GM19455 (cell line): ENCODE measurements around the gene EEF2.
"Not testable (repeated sequence)": the region's sequence is repeated elsewhere in the genome, so short reads cannot be mapped to it uniquely, and the experiment has no call there.

Experiments used
- ATAC-seq: cut with Tn5 transposase; IDR thresholded peaks from one replicate; pipeline ENCODE4 v1.9.1; 2021; ENCODE audit not compliant: unreplicated experiment

The EEF2 gene

GRCh38 chr19:4015705-4016402, 30.6 kb upstream of the EEF2 start:
- ATAC-seq: no peak

DNA sequence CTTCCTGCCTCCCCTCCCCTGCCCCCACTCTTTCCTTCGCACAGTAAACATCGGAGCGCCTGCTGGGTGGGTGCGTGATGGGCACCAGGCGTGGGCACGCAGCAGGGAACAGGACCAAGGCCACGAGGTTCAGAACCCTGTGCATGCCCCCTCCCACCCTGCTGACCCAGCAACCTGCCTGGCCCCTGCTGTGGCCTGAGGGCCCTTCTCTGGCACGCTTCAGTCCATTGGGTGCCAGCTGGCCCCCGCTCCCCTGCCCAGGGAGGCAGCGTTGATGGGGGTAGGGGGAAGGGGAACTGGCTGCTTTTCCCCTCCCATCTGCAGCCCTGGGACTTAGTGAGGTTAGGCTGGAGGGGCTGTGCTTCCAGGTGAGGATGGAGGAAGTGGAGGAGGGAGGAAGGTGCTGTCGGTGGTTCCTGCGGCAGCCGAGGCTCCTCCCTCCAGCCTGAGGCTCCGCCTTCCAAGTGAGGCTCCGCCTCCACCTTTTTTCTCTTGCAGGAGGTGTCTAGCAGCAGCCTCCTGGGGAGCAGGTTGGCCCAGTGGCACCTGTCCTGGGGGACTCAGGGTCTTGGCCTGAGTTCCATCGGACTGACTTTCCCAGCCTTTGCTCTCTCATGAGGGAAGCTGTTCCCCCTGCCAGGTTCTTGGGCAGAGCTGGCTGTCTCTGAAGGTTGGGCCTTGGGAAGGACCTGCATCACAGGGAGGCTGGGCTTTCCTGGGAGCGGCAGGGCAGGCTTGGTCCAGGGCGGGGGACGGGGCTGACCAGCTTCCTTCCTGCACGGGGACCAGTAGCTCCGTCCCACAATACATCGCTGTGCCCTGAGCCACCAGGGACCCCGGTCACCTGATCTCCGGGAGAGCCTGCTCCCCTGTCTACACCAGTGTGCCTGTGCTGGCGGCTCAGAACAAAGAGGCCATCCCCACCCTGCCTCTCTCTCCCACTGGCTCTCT, 29.6 kb upstream of the EEF2 start:
- no peak for ATAC-seq

GRCh38 chr19:4013886-4014540, 28.8 kb upstream of the EEF2 start:
- ATAC-seq: no peak

DNA sequence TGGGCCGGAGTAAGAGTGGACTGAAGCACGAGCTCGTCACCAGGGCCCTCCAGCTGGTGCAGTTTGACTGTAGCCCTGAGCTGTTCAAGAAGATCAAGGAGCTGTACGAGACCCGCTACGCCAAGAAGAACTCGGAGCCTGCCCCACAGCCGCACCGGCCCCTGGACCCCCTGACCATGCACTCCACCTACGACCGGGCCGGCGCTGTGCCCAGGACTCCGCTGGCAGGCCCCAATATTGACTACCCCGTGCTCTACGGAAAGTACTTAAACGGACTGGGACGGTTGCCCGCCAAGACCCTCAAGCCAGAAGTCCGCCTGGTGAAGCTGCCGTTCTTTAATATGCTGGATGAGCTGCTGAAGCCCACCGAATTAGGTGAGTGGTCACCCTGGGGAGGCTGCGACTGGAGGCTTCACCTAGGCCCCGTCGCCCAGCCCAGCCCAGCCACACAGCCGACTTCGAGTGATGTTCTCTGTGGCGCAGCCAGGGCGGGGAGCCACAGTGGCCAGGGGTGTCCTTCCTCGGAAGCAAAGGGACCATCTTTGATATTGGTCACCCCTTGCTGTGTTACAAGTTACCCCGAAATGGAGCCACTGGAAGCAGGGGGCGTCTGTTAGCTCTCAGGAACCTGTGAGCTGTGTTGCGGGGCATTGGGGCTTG, 27.8 kb upstream of the EEF2 start:
- ATAC-seq: no peak

GRCh38 chr19:4012092-4012974, 27.1 kb upstream of the EEF2 start:
- ATAC-seq: no peak

GRCh38 chr19:4011430-4011829, 26.2 kb upstream of the EEF2 start:
- not testable (repeated sequence) for ATAC-seq

GRCh38 chr19:4010808-4011110, 25.5 kb upstream of the EEF2 start:
- no peak for ATAC-seq

GRCh38 chr19:4009990-4010807, 24.9 kb upstream of the EEF2 start:
- no peak for ATAC-seq

- ATAC-seq: no peak
These were observed 22.7 kb upstream of the EEF2 start for GRCh38 chr19:4007836-4008539.

DNA sequence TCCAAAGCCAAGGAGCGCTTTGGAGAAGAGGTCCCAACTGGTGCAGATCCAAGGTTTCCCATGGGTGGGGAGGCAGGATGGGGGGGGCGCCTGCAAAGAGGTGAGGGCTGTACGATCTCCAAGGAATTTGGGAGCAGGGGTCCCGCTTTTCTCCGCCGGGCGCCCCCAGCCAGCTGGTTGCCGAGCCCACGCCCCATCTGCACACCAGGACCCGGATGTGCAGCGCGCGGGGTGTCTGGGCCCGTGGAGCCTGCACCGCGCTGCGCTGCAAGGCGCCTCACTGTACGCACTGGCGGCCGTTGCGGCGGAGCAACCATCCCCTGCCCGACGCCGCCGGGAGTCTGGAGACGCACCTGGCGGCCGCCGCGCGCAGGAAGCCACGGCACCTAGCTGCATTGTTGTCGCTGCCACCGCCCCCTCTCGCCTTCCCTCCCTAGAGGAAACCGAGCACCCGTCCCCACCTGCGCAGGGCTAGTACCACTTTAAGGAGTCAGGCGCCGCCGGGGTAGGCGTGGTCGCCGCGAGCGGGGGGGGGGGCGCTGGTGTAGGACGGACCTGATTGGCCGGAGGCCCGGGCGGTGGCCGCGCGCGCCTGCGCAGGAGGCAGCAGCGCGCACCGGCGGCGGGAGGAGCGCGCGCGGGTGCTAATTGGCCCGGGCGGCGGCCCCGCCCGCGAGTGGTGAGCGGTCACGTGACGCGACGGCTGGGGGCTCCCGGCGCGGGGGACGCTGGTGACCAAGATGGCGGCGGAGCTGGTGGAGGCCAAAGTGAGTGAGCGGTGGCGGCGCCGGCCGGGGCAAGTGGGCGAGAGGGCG, 22.0 kb upstream of the EEF2 start, which contains the start of gene PIAS4:
Gene PIAS4 (plus strand): TSS at position 716 of the 815 bp plus-strand sequence. CDS start 25 bp downstream, at position 741.
- peak; percentile 78 for ATAC-seq

- ATAC-seq: not testable (repeated sequence)
These were observed 20.2 kb upstream of the EEF2 start for GRCh38 chr19:4005436-4005835.

DNA sequence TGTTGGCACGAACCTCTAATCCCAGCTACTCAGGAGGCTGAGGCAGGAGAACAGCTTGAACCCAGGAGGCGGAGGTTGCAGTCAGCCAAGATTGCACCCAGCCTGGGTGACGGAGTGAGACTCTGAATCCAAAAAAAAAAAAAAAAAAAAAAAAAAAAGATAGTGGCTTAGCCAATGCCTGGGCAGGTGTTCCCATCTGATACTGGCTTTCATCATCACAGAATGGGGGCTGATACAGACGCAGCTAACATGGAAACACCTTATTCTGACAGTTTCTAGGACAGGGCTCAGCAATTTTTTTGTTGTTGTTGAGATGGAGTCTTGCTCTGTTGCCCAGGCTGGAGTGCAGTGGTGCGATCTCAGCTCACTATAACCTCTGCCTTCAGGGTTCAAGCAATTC, 15.5 kb upstream of the EEF2 start:
- not testable (repeated sequence) for ATAC-seq

GRCh38 chr19:3998667-3999412, 13.6 kb upstream of the EEF2 start:
- ATAC-seq: not testable (repeated sequence)

- ATAC-seq: no peak
These were observed 10.3 kb upstream of the EEF2 start for GRCh38 chr19:3995607-3996006.

DNA sequence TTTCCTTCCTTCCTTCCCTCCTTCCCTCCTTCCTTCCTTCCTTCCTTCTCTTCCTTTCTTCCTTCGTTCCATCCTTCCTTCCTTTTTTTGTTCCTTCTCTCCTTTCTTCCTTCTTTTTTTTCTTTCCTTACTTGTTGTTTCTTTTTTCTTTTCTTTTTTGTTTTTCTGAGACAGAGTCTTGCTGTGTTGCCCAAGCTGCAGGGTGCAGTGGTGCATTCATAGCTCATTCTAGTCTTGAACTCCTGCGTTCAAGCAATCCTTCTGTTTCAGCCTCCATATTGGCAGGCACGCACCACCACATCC, 5.5 kb upstream of the EEF2 start:
- no peak for ATAC-seq

DNA sequence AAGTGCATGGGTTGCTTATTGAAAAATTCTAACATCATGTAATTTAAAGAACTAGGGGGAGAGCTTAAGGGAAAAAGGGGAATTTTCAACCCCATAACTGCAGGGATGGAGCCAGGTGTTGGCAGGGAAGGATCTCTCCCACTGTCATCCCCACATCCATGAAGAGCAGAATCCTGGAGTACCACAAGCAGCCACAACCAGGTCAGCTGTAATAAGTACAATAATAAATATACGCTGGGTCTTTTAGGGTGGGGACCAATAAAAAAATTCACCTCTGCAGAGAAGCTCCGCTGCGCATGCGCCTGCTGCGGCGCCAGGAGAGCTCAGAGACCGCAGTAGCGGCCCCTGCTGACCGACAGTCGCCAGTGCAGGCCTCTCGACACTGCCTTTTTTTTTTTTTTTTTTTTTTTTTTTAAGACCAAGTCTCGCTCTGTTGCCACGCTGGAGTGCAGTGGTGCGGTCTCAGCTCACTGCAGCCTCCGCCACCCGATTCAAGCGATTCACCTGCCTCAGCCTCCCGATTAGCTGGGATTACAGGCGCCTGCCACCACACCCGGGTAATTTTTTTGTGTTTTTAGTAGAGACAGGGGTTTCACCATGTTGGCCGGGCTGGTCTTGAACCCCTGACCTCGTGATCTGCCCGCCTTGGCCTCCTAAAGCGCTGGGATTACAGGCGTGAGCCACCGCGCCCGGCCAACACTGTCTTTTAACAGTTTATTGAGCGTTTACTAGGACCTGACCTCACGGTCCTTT, 2.5 kb upstream of the EEF2 start:
- ATAC-seq: no peak
